GM13976 (cell line): ENCODE data around the gene STAT4.

Experiments used
- DNase-seq: peaks from one replicate; pipeline ENCODE4 v3.0.0; 2012; ENCODE audit warnings: low spot score
- in situ Hi-C: fragments of 300-500 bp; cut with MboI; formaldehyde crosslinking; loops from one replicate; pipeline ENCODE4 v1.12.0; 2022; ENCODE audit warnings: low sequenced_read_pairs, mixed read lengths, inconsistent platforms; ENCODE audit not compliant: unreplicated experiment
- TF ChIP-seq, protein P1 (sequence below): IDR thresholded peaks from 2 replicates; pipeline ENCODE4 v1.5.1; 2012; ENCODE audit warnings: borderline replicate concordance, mild to moderate bottlenecking; ENCODE audit not compliant: insufficient read depth; ENCODE audit errors: extremely low read depth, missing control alignments, control extremely low read depth

STAT4 gene

DNA sequence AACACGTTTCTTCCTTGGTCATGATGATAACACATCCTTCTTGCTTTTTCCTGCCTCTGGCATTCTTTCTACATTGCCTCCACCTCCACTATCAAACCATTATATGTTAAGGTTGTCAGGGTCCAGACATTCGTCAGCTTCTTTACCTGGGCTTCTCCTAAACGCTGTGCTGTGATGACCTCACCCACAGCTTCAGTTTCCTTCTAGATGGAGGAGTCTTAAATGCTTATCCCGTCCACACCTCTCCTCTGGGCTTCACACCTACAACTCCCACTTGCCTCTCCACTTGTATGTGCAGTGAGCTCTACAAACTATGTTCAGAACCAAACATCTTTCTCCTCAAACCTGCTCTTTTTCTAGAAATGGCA is 136.2 kb downstream of the STAT4 start:
- TF ChIP-seq, protein P1, sequence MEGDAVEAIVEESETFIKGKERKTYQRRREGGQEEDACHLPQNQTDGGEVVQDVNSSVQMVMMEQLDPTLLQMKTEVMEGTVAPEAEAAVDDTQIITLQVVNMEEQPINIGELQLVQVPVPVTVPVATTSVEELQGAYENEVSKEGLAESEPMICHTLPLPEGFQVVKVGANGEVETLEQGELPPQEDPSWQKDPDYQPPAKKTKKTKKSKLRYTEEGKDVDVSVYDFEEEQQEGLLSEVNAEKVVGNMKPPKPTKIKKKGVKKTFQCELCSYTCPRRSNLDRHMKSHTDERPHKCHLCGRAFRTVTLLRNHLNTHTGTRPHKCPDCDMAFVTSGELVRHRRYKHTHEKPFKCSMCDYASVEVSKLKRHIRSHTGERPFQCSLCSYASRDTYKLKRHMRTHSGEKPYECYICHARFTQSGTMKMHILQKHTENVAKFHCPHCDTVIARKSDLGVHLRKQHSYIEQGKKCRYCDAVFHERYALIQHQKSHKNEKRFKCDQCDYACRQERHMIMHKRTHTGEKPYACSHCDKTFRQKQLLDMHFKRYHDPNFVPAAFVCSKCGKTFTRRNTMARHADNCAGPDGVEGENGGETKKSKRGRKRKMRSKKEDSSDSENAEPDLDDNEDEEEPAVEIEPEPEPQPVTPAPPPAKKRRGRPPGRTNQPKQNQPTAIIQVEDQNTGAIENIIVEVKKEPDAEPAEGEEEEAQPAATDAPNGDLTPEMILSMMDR, result no peak
- no peak for DNase-seq
- in situ Hi-C loops, result no loop called here

DNA sequence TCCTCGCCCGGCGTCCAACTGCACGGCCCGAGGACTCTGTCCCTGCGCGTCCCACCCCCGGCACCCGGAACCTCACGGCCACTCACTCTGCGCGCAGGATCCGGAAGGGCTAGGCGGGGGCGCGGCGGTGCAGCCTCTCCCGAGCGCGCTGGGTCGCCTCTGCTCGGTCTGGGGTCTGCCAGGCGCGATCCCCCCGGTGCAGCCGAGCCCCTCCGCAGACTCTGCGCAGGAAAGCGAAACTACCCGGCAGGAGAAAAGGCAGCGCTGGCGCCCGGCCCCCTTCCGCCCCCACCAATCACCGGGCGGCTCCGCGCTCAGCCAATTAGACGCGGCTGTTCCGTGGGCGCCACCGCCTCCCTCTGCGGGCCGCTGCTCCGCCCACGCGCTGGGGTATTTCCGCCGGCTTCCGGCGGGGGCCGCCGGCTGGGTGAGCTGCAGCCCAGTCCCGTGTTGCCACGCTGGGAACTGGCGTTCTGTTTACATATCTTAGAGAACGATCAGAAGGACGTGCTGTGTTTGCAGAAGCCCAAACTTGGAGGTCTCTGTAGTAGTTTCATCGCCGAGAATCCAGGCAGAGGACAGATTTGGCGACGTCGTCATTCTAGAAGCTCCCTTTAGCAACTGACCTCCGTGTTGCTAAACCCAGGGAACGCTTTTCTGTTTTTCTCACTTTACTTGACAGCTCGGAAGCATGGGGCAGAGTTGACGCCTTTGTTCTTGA is 136.7 kb downstream of the STAT4 start, which contains the start of gene STAT1:
Gene STAT1, minus strand, starts transcription at position 240 of the 721 bp plus-strand sequence. CDS start 4,168 bp downstream, outside the sequence.
- peak; percentile 97 for DNase-seq
- in situ Hi-C loops, result no loop called here
- TF ChIP-seq, protein P1, result no peak

DNA sequence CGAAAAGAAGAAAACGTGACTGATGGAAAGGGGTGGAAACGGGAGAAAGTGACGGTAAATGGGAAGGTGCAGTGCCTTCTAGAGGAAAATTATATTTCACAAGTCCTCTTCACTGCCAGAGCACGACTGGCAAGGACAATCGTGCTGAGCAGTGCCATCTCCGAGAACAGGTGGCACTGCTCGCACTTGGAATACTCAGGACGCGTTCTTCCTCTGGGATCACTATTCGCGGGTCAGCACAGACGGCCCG is 137.2 kb downstream of the STAT4 start:
- no peak for DNase-seq
- TF ChIP-seq, protein P1, result no peak
- in situ Hi-C loops, result no loop called here

DNA sequence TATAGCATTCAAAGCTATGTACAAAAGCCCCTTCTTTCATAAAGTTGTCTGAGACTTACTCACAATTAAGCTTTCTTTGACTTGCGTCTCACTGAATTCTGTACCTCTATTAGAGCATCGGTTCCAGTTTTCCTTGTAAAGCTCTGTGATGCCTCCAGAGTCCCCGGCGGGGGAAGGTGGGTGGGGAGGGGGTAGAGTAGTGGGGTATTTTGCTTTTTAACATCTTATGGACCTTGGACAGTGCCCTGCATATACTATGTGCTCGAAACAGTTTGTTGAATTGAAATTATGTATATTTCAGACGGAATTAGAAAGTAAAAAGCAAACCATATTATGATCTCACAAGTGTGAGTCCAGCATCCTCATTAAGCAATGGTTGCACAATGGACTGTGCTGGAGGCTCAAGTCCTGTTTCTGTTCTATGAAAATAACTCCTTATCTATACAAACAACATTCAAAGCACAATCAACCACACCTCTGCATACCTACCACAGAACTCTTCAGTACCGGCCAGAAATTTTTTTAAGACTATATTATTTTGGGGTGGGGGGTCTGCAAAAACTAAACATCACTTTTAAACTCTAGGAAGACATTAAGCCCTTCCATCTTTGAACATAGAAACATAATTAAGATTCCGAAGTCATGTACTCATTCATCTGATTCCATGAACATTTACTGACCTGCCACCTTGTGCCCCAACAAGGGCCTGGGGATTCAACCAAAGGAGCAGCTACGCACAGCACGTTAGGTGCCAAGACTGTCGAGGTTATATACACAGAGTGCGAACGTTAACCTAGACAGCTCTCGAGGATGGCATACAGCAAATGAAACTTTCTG is 137.7 kb downstream of the STAT4 start:
- in situ Hi-C loops, result no loop called here
- TF ChIP-seq, protein P1, result no peak
- DNase-seq, result no peak

DNA sequence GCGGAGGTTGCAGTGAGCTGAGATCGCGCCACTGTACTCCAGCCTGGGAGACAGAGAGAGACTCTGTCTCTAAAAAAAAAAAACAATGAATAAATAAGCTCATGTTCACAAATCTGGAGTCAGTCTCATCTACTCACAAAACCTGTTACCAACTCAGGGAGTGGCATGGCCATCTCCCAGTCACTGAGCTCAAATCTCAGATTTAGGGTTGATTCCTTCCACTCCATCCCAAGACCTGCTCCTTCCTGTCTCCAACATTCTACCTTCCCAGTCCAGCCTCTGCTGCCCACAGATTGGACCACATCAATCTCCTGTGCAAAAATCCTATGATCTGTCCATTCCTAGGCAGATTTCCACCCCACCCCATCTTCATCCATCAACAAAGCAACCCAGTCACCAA is 138.4 kb downstream of the STAT4 start:
- no peak for DNase-seq
- in situ Hi-C loops, result no loop called here
- TF ChIP-seq, protein P1, result no peak

DNA sequence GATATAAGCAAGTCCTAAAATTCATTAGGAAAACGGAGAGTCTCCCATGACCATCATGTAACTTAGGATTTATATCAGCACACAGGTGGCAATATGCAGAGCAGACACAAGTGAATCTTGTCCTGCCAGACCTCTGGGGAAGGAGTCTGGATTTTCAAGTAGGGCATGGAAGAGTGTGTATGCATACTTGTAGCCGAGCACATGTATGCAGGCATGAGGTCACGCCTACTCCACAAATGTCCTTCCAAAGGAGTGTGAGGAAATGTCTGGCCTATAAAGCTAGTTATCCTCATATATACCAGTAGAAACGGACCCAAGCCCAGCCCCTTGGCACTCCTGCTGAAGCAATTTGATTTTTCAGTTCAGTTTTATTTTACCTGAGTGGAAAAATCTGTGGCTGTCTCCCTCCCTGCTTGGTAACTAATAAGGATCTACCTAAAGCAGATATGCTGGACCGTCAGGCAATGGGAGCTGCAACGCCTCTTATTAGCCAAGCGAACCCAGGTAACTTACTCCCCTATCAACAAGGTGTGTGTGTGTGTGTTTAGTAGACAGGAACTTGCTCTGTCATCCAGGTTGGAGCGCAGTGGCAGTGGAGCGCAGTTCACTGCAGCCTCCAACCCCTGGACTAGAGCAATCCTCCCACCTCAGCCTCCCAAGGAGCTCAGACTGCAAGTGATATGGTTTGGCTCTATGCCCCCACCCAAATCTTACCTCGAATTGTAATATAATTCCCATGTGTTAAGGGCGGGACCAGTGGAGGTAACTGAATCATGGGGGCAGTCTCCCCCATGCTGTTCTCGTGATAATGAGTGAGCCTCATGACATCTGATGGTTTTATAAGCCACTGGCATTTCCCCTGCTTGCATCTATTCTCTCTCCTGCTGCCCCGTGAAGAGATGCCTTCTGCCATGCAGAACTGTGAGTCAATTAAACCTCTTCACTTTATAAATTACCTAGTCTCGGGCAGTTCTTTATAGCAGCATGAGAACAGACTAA is 139.6 kb downstream of the STAT4 start:
- DNase-seq, result no peak
- in situ Hi-C loops, result no loop called here
- TF ChIP-seq, protein P1, result no peak
